ACHN (cell line): ENCODE measurements around the gene CDK16.

Source experiments
- DNase-seq: peaks from one replicate; pipeline ENCODE4 v3.0.0-alpha.2; 2015
- in situ Hi-C: cut with HindIII; loops from 2 replicates; pipeline ENCODE4 v1.10.0; 2017; ENCODE audit warnings: low sequenced_read_pairs, low pct_ligation_motif_present, low pct_unique_long_range_greater_than_20kb

CDK16 gene

GRCh38 chrX:47218280-47218919 lies at the start of gene CDK16:
Gene CDK16, plus strand, starts transcription at chrX:47218681. Its CDS starts 4,877 bp downstream, at chrX:47223558.
- in situ Hi-C loops, result no loop called here
- DNase-seq, result peak; percentile 65

GRCh38 chrX:47169273-47169672 lies 49.2 kb upstream of the CDK16 start:
- in situ Hi-C loops, result no loop called here
- no peak for DNase-seq

DNA sequence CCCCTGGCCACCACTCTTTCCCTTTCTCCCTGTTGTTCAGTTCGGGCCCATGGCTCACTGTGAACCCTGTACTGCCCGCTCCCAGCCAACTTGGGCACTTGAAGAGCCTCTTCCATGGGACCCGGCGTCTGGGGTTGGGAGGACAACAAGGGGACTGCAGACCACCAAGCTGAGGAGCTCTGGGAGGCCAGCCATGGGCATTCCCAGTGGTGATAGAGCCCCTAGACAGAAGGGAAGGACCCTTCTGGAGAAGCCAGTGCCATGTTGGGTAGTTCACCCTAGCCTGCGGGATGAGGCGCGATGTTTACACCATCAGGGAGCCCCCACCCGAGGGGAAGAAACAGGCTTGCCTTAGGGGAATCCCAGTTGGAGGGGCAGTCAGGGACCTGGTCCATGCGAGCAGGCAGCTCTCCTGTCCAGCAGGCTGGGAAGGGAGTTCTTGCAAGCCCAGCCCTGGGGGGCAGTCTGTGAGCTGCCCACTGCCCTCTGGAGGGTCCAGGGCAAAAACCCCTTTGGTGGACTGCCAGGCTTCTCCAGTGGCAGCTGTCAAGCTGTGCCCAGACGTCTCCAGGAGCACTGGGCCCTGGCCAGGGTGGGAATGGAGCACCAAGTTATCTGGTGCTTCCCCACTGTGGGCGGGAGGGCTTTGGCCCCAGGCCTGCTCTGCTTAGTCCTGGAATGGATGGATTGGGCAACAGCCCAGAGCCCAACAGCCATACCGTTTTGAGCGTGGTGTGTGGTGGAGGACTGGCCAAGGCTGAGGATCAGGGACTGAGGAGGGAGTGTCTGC lies 48.6 kb upstream of the CDK16 start:
- in situ Hi-C loops, result no loop called here

GRCh38 chrX:47170861-47171692 lies 47.4 kb upstream of the CDK16 start:
- no peak for DNase-seq
- in situ Hi-C loops, result no loop called here

More for the DNA sequence above, 48.6 kb upstream of the CDK16 start:
- no peak for DNase-seq

DNA sequence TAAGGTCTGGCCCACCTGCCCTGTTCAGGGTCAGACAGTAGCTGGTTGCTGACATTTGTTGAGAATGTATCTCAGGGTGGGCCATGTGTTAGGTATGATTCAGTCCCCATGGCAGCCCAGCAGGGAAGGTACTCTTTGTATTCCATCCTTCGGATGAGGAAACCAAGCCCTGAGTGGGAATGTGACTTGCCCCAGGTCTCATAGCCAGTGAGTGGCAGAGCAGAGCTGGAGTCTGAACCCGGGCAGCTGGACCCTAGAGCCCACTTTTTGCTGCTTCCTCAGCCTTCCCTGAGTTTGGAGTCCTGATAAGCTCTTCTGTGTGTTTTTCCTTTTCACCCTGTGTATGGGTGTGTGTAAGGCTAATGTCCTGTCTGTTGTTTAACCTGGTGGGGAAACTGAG lies 46.5 kb upstream of the CDK16 start:
- in situ Hi-C loops, result no loop called here
- DNase-seq, result no peak

DNA sequence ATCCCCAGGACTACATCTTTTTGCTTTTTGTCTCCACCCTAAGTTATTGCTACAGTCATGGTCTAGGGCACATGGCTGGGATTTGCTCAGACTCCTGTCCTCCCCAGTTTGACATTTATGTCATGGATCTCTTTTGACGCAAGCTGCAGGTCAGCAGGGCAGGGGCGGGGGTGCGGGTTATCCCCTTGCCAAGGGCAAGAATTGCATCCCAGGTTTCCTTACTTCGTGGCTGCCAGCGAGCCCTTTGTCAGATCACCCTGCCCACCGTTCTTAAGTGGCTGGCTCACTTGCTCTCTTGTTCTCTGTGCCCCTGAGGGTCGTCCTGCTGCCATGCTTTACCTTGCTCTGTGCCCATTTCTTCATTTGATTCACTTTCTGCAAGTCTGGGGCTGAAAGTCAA lies 45.9 kb upstream of the CDK16 start:
- in situ Hi-C loops, result no loop called here

DNA sequence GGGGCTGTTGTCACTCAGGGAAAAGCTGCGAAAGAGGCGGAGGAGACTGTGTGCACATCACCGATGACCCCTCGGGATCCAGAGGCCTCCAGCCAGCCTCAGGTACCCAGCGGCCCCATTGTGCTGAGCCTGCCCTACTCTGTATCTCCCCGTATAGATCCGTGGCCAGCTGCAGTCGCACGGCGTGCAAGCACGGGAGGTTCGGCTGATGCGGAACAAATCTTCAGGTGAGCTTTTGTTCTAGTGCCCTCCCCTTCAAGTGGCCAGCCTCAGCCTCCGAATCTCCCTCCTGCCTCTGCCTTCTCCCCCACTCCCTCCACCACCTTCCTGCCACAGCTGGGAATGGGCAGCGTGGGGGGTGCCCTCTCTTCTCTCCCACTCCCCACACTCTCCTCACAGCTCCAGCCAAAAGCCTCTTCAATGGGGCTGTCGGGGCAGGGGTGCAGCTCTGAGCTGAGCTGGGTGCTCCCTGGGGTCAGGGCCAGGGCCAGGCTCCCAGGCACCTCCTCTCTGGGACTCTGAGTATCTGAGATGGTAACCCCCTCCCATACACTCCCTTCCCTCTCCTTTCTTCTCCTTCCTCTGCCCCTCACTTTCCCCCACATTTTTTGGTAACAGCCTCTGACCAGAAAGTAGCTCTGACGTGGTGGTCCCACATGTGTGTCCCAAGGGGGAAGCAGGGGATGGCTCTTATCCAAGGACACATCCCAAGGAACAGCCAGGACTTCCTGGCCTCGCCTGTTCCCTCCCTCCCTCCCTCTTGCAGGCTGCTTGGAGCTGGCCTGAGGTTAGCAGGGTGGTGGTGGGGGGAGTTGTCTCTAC lies 45.3 kb upstream of the CDK16 start:
- in situ Hi-C loops, result no loop called here

More for the DNA sequence above, 45.9 kb upstream of the CDK16 start:
- DNase-seq, result no peak

GRCh38 chrX:47174376-47174775 lies 44.1 kb upstream of the CDK16 start:
- DNase-seq, result no peak
- in situ Hi-C loops, result no loop called here

More for the DNA sequence above, 45.3 kb upstream of the CDK16 start:
- no peak for DNase-seq

DNA sequence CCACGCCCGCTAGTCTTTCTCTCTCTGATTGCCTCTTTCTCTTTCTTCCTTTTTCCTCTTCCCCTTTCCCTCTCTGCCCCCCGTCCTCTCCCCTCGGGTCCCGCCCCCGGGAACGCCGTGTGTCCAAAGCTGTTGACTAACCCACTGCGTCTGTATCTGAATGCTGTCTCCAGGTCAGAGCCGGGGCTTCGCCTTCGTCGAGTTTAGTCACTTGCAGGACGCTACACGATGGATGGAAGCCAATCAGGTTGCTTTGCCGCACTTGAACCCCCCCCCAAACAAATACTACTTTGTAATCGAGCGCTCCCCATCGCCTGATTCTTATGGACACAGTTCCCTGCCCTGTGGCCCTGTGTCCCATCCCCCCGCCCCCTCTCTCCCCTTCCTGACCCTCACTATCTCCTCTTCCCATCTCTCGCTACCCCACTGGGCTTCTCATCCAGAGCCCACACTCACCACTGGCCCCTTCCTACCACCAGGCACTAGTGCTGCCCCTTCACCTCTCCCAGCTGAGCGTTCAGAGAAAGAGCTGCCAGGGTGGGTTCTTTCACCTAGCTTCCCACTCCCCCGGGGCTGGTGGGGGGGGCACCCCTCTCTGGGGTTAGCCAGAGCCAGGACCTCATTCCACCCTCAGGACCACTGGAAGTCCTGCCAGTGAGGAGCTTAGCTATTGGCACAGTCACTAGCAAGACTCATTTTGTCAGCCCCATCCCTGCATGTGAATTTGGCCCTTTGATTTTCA lies 43.5 kb upstream of the CDK16 start:
- in situ Hi-C loops, result no loop called here
- no peak for DNase-seq

GRCh38 chrX:47175588-47175980 lies 42.9 kb upstream of the CDK16 start:
- DNase-seq, result no peak
- in situ Hi-C loops, result no loop called here

DNA sequence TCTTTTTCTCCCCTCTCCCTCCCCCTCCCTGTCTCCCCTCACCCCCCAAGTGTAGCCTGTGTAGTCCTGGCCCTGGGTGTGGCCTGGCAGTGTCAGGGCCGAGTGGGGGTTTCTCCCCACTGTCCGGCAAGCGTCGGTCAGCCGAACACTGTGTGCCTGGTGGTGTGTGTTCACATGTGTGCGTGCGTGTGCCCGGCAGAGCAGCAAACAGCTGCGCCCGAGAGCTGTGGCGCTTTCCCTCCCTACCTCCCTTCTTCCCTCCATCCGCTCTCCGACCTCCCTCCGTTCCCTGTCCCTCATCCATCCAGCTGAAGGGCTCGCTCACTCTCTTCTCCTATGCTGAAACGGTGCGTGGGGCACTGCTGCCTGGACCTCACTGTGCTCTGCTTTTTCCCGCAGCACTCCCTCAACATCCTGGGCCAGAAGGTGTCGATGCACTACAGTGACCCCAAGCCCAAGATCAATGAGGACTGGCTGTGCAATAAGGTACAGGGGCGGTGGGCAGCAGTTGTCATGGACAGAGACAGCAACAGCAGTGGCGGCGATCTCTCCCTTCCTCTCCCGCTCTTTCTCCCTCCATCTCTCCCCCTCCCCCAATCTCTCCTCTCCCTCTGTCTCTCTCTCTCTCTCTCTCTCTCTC lies 42.3 kb upstream of the CDK16 start:
- no peak for DNase-seq
- in situ Hi-C loops, result no loop called here

- DNase-seq, result no peak
- in situ Hi-C loops, result no loop called here
Measured at GRCh38 chrX:47177079-47177478, 41.4 kb upstream of the CDK16 start.

DNA sequence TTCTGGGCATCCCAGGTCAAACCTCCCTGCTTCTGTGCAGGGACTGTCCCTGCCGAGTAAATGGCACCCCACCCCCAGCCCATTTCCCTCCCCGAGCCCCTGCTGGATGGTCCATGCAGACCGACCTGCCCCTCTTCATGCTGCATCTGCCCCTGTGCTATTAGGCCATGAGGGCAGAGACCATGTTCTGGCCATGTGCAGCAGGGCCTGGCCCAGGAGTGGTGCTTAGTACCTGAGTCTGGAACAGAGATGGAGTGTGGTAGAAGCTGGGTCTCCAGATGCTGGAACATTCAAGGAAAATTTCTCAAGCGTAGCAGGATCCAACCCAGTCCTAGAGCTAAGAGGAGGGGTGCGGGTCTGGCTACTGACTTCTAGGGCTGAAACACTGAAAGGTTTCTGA lies 40.1 kb upstream of the CDK16 start:
- no peak for DNase-seq
- in situ Hi-C loops, result no loop called here

DNA sequence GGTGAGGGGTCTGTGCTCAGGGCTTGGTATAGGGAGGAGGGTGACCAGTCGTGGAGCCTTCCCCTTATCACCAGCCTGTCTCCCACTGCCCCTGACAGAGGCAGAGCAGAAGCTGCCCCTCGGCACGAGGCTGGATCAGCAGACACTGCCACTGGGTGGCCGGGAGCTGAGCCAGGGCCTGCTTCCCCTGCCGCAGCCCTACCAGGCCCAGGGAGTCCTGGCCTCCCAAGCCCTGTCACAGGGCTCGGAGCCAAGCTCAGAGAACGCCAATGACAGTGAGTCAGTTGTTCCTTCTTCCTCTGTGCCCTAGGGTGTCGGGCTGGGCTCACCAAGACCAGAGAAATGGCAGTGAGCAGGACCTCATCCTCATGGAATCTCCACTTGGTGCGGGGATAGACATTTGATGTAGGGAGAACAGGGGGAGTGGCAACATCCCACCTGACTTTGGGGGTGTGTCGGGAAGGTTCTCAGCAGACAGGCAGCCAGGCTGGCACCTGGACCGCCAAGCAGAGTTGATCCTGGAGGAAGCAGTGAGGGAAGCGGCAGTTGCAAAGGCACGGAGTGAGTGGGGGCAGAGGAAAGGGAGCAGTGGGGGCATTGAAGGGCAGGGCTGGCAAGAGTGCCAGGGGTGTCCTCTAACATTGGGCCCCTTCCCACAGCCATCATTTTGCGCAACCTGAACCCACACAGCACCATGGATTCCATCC lies 39.1 kb upstream of the CDK16 start:
- in situ Hi-C loops, result no loop called here
- no peak for DNase-seq

GRCh38 chrX:47179928-47180255 lies 38.6 kb upstream of the CDK16 start:
- in situ Hi-C loops, result no loop called here
- no peak for DNase-seq

DNA sequence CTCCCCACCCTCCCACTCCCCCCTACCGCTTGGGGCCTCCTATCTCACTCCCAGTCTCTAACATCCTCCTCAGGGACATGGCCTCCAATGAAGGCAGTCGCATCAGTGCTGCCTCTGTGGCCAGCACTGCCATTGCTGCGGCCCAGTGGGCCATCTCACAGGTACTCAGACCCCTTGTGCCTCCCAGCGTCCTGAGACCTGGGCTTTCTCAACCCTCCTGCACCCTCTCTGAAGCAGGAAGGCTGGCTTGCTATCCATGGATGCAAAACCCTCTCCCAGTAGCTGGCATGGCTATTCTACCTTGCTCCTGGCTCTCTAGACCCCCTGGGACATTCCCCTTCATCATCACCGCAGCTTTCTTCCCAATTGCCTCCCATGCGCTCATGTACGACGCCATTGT lies 38.1 kb upstream of the CDK16 start:
- in situ Hi-C loops, result no loop called here
- DNase-seq, result no peak

DNA sequence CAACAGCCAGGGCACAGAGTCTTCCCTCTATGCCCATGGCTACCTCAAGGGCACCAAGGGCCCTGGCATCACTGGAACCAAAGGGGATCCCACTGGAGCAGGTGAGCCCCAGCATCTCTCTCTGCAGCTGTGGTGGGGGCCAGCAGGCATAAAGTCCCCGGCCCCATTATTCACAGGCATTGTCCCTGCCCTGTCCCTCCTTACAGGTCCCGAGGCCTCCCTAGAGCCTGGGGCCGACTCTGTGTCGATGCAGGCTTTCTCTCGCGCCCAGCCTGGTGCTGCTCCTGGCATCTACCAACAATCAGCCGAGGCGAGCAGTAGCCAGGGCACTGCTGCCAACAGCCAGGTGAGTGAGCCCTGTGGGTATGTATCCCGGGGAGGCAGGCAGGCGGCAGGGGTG lies 37.2 kb upstream of the CDK16 start:
- DNase-seq, result no peak
- in situ Hi-C loops, result no loop called here
